Dermis blood vessel endothelial cell (primary cell): Measurements from ENCODE around the gene CEMIP. TPM values are rescaled to one million over a fixed set of nuclear protein-coding genes. Genes with fewer than 3 reads are reported as not detected.
"Not testable (repeated sequence)": the region's sequence is repeated elsewhere in the genome, so short reads cannot be mapped to it uniquely, and the experiment has no call there.

Source experiments
- DNase-seq: peaks from one replicate; pipeline ENCODE4 v3.0.0; 2010
- total RNA-seq: library from RNA; depleted of rRNA; stranded (reverse); fragments of >200 nt; gene quantifications from 2 replicates; pipeline ENCODE4 v1.2.3, GENCODE V29; 2014

CEMIP gene
- total RNA-seq, 1 donor from 2014 or later, result 0.85 TPM

DNA sequence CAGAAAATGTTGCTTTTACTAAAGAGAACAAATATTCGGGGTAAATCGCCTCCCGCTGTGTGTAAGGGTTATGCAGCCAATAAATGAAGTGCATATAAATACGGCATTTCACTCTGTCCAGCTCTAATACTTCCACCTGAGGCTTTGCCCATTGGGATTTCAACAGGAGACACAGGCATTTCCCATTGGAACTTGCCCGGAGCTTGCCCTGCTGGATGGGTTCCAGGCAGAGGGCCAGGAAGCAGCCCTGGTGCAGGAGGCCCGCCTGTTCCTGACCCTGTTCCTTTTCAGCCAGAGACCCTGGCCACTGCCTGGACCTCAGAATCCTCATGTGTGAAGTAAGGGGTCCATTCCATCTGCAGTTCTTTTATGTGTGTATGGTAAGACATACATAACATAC lies 17.4 kb upstream of the CEMIP start:
- peak; percentile 17 for DNase-seq

DNA sequence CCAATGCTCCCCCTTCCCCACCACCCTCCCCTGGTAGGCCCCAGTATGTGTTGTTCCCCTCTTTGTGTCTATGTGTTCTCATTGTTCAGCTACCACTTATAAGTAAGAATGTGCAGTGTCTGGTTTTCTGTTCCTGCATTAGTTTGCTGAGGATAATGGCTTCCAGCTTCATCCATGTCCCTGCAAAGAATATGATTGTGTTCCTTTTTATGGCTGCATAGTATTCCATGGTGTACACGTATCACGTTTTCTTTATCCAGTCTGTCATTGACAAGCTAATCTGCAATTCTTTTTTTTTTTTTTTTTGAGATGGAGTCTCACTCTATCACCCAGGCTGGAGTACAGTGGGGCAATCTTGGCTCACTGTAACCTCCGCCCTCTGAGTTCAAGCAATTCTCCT lies 15.9 kb upstream of the CEMIP start:
- DNase-seq, result not testable (repeated sequence)

DNA sequence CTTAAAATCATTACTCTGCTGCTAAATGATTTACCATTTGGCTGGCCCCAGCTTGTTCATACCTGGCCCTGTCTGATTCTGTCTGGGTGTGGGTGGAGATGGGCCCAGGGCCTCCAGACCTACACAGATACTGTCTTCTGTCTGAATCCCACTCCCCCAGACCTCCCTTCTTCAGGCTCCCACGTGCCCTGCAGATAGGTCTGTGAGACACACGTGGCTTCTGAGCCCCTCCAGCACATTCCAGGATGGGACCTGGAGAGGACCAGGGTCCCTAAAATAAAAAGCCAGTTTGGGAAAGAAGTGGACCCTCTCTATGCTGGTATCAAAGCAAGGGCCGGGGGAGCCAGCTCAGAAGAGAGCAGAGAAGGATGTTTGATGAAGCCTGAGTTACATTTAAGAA lies 14.6 kb upstream of the CEMIP start:
- no peak for DNase-seq

DNA sequence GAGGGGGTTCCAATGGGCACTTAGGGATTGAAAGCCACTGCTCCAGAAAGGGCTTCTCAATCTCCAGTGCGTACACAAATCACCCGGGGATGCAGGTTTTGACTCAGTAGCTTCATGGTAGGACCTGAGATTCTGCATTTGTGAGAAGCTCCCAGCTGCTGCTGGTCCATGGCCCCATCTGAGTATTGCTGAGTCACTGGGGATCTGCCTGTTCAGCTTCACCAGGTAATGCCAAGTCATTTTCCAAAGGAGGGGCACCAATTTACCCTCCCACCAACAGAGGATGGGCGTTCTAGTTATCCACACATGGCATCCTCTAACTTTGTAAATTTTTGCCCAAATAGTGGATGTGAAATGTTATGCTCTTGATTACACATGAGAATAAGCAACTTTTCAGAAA lies 12.9 kb upstream of the CEMIP start:
- DNase-seq, result no peak

DNA sequence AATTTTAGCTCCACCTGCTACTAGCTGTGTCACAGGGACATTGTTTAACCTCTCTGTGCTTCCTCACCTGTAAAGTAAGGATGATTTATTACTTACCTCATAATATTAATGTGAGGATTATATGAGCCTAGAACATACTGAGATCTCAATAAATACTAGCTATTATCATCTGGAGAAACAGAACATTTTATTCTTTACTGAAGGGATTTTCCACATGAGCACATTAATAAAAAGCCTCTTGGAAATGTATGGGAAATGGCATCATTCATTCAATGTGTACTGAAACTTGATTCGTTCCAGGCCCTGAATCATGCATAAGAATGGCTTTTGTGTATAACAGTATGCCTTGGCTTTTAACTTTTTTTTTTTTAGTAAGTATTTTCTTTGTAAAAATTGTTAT lies 11.0 kb upstream of the CEMIP start:
- no peak for DNase-seq

DNA sequence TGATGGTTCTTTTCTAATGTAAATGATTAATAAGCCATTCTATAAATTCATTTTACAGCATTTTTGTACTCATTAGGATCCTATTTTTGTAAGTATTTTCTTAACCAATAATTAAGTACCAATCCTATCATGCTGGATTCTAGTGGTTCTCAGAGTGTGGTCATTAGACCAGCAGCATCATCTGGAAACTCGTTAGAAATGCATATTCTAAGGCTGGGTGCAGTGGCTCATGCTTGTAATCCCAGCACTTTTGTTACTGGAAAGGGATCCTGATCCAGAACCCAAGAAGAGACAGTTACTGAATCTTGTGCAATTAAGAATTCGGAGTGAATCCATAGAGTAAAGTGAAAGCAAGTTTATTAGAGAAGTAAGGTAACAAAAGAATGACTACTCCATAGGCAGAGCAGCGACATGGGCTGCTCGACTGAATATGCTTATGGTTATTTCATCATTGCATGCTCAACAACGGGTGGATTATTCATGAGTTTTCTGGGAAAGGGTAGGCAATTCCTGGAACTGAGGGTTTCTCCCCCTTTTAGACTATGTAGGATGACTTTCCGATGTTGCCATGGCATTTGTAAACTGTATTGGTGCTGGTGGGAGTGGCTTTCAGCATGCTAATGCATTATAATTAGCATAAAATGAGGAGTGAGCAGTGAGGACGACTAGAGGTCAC lies 9.9 kb upstream of the CEMIP start:
- no peak for DNase-seq

DNA sequence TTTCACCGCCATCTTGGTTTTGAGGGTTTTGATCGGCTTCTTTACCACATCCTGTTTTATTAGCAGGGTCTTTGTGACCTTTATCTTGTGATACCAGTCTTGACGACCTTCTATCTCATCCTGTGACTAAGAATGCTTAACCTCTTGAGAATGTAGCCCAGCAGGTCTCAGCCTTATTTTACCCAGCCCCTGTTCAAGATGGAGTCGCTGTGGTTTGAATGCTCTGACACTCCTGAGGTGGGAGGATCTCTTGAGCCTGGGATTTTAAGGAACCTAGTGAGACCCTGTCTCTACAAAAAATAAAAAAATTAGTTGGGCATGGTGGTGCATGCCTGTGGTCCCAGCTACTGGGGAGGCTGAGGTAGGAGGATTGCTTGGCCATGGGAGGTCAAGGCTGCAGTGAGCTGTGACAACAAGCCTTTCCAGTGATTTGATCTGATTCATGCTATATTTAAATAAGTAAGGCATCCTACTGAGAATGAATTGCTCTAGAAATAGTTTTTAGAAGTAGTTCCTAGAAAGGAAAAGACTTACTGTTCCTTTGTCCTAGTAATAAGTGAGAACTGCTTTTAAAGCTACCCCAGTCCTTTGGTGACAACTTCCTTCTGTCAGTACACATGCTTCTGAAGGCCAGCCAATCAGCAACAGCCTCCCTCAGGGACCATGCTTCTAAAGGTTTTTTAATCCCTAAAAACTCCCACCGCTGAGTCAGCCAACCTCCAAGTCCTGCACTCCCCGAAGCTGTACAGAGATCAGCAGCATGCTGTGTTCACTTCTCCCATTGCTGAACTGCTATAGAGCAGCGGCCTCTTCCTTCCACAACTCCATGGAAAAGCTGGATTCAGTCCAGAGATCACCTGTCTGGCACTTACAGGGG lies 9.1 kb upstream of the CEMIP start:
- no peak for DNase-seq

DNA sequence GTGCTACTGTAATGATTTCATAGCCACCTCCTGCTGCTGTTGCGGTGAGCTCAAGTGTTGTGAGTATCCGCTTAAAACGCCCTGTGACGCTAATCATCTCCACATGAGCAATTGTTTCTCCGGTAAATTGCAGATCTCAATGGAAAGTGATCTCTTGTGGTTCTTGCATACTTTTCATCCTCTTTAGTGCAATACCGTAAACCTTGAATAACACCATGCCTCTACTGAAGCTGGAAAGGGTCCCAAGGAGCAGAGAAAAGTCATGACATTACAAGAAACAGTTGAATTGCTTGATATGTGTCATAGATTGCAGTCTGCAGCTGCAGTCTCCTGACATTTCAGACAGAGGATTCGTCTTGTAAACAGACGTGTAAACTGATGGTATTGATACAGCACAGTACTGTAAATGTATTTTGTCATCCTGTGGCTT lies 6.0 kb upstream of the CEMIP start:
- DNase-seq, result no peak

DNA sequence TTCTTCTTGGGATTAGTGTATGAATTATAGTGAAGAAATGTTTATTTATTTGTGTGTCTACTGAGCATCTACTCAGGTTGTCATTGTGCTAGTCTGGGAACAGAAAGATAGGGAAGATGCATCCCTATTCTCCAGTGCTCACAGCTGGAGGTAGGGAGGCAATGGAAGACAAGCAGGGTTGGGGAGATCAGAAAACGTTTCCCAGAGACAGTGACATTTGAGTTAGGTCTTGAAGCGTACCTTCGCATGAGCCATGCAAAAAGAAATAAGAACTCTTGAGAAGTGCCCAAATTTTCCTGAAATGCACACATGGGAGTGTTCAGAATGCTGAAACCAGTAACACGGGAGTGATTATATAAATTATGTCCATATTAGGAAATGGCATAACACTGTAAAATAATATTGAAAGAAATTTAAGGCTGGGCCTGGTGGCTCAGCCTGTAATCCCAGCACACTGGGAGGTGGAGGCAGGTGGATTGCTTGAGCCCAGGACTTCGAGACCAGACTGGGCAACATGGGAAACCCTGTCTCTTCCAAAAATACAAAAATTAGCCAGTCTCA lies 5.3 kb upstream of the CEMIP start:
- DNase-seq, result no peak

DNA sequence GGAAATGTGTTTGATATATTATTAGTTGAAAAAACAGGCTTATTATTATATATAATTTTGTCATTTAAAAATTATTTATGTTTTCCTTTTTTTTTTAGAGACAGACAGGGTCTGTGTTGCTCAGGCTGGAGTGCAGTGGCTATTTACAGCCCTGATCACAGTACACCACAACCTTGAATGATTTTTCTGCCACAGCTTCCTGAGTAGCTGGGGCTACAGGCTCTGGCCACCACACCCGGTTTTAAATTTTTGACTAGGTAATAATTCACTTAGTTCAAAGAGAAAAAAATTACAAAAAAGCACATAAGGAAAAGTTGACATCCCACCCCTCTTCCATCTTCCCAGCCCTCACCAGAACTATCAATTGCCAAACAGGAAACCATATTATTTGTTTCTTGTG lies 4.7 kb upstream of the CEMIP start:
- DNase-seq, result no peak

DNA sequence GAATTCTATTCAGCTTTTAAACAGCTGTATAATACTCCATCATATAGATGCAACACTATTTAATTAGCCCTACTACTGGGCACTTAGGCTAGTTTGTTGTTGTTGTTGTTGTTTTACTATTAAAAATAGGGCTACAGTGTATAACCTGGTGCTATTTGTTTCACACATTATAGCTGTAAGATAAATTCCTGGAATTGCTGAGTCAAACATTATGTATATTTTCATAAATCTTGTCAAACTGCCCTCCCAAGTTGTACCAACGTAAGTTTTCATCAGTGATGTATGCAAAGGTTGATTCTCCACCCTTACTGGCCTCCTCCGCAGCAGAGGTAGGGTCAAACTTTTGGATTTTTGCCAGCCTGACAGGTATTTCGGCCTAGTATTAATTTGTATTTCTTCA lies 3.8 kb upstream of the CEMIP start:
- no peak for DNase-seq

DNA sequence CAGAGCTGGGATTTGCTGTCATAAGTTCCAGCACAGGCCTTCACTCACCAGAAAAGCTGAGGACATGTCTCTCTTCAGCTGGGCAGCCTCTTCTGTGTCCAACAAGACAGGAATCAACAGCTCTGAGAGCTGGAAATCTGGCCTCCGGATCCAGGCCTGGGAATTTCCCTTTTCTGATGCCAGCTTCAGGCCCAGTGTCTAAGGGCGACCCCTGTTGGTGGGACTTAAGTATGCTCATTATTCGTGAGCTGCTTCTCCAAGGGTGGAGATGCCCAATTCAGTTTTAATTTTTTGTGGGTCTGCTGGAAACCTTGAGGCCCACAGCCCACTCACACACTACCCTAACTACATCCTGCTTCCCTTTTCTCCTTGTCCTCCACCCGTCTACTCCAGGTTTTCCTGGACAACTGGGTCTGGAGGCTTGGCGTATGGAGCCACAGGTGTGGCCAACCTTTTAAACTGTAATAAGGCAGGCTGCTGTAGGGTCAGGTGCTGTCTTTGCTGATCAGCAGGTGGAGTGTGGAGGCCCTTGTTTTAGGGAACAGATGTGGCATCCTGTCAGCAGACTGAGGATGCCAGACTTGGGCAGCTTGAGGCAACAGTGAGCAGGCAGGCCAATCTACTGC lies 2.6 kb upstream of the CEMIP start:
- DNase-seq, result peak; percentile 91

DNA sequence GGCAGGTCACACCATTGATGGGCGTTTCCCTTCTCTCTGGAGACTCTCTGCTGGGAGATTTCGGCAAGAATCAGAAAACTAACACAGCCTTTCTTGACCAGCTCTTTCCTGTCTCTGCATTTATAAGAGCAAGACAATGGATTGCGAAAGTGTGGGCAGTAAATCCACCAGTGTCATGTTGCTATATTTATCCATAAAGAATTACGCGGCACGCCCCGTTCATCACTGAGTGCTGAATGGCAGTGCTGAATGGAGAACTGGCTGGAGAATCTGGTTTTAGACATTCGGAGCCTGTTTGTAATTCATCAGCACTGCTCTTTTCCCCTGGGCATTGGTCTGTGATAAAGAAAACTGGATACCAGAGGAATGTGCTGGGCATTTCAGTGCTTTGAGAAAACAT lies 2.0 kb upstream of the CEMIP start:
- DNase-seq, result peak; percentile 68

DNA sequence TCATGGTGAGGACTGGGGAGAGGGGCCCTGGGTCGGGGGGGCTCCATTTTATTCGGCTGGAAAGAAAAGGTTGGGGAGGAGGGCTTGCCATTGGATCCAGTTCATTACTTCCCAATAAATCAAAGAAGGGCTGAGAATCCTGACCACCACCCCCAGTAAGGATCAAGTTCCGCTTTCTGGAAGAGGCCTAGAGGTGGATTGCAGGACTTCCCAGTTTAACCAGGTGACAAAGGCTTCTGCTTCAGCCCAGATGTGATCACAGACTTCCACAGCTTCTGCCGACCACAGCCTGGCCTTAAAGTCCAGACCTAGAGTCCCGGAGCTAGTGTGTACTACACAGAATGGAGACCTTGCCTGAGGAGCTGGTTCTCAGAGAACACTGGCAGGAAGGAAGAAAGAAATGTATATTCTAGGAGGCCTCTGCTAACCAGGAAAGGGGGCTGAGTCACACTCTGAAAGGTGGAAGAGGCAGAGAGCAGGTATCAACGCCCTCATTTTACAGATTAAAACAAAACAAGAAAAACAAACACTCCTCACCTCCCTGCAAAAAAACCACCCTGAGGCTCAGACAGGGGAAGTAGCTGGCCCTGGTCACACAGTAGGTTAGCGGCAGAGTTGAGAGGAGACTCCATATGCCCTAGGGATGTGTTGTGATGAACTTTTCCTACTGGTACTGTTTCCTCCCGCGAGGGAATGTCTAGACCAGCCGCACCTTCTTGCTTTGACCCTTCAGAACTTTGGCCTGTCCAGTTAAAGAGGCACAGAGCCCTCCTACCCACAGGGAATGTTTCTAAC lies 1.1 kb upstream of the CEMIP start:
- peak; percentile 16 for DNase-seq

DNA sequence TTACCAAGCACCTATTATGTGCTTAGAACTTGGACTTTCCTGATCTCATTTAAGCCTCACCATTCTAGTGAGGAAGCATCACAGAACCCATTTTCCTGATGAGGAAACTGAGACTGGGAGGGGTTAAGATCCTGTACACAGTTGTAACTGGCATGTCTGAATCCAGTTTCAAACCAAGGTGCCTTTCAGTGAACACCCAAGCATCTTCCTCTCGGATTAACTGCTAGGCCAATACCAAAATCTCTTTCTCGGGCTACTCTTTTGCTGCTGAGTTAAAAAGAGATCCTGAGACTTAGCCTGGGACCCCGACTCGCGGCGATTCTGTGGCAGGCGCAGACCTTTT lies 578 bp upstream of the CEMIP start:
- no peak for DNase-seq

DNA sequence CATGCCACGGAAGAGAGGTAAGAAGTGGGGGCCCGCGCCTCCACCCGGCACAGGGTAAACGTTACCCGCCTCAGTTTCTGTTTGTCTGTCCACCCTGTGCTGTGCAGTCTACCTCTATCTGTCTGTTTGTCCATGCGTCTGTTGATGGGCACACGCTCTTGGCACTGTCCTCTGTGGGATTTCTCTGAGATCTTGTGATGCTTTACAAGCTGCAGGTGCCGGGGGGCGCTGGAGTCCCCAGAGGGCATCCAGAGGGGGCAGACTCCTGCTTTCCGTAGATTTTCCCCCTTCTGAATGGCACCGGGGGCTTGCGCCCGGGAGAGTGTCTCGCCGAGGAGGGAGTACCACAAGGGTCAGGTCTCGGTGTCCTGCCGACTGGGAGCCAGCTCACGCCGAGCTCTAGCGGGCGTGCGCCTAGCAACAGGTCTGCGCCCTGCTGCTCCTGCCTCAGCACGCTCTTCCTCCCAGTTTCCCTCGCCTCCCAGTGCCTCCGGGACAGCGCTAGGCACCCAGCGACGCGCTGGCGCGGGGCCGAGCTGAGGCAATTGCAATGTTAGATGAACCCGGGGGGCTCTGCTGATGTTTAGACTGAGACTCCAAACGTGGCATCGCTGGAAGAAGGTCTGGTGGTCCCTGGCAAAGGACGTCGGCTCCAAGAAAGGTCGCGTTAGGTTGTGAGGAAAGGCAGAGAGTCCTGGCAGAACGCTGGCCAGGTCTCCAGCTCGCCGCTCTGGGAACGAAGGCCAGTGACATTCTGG lies 667 bp downstream of the CEMIP start:
- DNase-seq, result peak; percentile 40

DNA sequence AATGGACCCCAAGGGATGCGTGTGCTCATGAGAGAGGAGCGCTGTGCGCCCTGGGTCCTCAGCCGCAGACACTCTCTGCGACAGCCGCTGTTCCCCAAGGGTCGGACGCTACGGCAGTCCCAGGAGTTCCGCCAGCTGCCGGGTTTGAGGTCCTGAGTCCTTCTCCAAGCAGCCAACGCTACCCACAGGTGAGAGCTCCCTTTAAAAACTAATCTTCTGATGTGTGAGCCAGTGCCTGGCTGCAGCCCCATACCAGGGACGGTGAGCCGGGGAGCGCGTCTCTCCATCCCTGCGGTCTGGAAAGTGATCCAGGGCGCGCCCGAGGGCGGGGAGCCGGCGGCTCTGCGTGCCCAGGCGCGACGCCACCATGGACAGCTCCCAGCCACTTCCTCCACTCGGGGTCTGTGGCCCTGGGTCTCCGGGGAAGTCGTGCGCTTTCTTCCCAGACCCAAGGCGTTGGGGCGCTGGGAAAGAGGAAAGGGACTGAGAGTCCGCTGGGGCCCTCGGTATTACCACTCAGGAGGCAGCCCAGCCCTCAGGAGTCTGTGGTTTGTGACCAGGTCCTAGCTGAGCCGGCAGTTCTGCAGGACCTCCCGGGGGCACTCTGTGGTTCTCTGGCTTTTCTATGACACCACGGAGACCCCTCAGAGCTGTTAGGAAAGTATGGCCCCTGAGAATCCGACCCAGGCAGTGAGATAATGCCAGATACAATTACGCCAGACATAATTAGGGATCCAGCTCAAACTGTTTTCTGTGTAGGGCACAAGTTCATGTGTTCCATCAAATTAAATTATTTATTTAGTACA lies 1.4 kb downstream of the CEMIP start:
- peak; percentile 71 for DNase-seq

DNA sequence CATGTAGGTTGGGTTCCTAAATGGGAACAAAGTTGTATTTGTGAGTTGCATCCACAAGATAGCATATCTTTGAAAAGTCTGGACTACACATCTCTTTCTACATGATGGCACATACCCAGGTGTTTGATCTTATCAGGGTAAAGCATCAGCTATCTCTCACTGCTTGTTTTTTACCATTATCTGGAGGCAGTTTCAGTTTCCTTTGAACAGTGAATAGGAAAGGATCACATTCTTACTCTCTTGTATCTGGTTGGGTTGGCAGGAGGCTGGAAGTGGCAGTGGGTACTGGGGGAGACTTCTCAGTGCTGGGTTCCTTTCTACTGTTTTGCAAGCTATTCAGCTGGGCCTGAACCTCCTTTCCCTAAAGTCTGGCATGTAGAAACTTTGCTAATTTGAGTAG lies 4.1 kb downstream of the CEMIP start:
- DNase-seq, result no peak

DNA sequence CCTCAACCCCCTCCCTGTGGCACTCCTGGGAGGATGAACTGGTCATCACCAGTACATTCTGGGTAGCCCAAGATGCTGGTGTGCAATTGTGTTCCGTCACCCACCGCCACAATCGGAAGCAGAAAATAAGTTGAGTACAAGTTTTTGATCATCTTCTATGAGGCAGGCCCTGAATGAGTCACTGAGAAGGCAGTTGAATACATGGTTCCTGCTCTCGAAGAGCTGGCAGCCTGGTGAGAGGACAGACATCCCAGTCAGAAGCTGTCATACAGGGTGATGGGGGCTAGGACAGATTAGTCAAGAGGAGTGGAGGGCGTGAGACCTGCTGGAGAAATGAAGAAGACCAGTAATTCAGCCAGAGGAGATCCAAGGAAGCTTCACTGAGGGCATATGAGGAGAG lies 6.2 kb downstream of the CEMIP start:
- no peak for DNase-seq

DNA sequence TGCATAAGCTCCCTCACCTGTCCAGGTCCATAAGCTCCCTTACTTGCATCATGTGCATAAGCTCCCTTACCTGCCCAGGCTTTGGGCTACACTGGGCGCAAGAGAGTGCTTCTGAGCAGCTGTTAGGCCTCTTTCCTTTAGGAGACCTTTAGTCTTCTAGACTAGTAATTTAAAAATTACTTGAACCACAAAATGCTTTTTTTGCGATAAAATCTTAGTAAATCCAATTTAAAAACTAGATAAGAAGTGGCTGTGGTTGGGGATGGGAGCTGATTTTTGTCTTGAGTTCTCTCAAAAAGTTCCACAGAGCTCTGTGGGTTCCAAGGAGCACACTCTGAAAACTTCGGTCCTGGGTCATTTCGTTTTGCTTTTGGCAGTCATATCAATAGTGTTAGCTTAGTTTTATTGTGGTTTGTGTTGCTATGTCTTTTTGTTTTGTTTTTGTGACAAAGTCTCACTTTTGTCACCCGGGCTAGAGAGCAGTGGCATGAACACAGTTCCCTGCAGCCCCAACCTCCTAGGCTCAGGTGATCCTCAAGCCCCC lies 6.7 kb downstream of the CEMIP start:
- no peak for DNase-seq

DNA sequence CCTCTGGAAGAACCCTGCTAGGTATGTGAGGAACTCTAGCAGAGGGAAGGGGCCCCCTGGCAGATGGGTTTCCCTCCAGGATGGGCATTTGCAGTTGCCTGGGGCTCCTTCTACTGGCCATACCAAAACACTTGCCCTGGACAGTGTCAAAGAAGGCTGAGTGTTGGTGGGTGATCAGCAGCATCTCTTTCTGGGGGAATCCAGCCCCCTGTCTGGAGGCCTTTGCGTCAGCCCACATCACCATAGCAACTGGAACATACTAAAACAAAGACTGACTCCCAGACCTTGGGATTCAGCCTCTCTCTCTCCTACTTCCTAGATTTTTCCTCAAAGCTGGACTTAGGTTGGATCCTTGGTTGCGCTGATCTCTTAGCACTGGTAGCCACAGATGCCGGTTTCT lies 8.1 kb downstream of the CEMIP start:
- no peak for DNase-seq
